K562 (cell line): ENCODE measurements around the gene EME1. TPM values are rescaled to one million over a fixed set of nuclear protein-coding genes. Genes with fewer than 3 reads are reported as not detected.

Experiments
- ARID1B ChIP-seq: fragments of 450-650 bp; IDR thresholded peaks from 2 replicates; pipeline ENCODE4 v1.6.1; 2016; ENCODE audit warnings: antibody characterized with exemption, mild to moderate bottlenecking, inconsistent platforms
- BHLHE40 ChIP-seq: IDR thresholded peaks from 2 replicates; pipeline ENCODE4 v1.6.1; 2011; ENCODE audit warnings: low read length, improper control_type of control experiment
- CHD4 ChIP-seq: fragments of 200-600 bp; sonication (generic); IDR thresholded peaks from 3 replicates; pipeline ENCODE4 v1.6.1; 2012; ENCODE audit warnings: low read depth, mild to moderate bottlenecking, mixed read lengths, low read length, inconsistent platforms; ENCODE audit not compliant: insufficient read depth, insufficient replicate concordance, poor library complexity, severe bottlenecking
- DACH1 ChIP-seq: fragments of 450-650 bp; IDR thresholded peaks from 2 replicates; pipeline ENCODE4 v1.6.1; 2018; ENCODE audit not compliant: partially characterized antibody
- ESRRA ChIP-seq: fragments of 450-650 bp; IDR thresholded peaks from 2 replicates; pipeline ENCODE4 v1.6.1; 2014; ENCODE audit warnings: low read depth, mild to moderate bottlenecking, moderate library complexity, borderline replicate concordance
- EWSR1 ChIP-seq: fragments of 450-650 bp; IDR thresholded peaks from 2 replicates; pipeline ENCODE4 v1.6.1; 2018; ENCODE audit warnings: borderline replicate concordance, mild to moderate bottlenecking, low read depth, moderate library complexity; ENCODE audit not compliant: partially characterized antibody
- FOXP1 ChIP-seq: sonication (generic); formaldehyde crosslinking; IDR thresholded peaks from 2 replicates; pipeline ENCODE4 v1.8.0; 2022; ENCODE audit warnings: mild to moderate bottlenecking, missing genetic modification reagents
- GTF2F1 ChIP-seq: IDR thresholded peaks from 2 replicates; pipeline ENCODE4 v1.6.1; 2011; ENCODE audit warnings: low read depth, low read length, improper control_type of control experiment
- HINFP ChIP-seq: fragments of 450-650 bp; conservative IDR thresholded peaks from 2 replicates; pipeline ENCODE4 v1.6.1; 2016; ENCODE audit warnings: missing genetic modification characterization, low read depth, mild to moderate bottlenecking, control low read depth, missing compliant biosample characterization
- KLF13 ChIP-seq: fragments of 450-650 bp; IDR thresholded peaks from 2 replicates; pipeline ENCODE4 v1.6.1; 2016; ENCODE audit warnings: missing genetic modification characterization, low read depth, mild to moderate bottlenecking, missing compliant biosample characterization, moderate library complexity, borderline replicate concordance
- NEUROD1 ChIP-seq: fragments of 150-350 bp; IDR thresholded peaks from 2 replicates; pipeline ENCODE4 v1.6.1; 2014; ENCODE audit warnings: borderline replicate concordance, low read length, low read depth; ENCODE audit not compliant: partially characterized antibody
- NR2C2 ChIP-seq, 2 experiments: fragments of 200-800 bp in 1 of 2; sonication (Bioruptor generic) in 1 of 2; sonication (generic) in 1 of 2; formaldehyde crosslinking in 1 of 2; IDR thresholded peaks; 2 replicates each; pipeline versions ENCODE4 v1.6.1 to v1.8.0; 2016 to 2022; ENCODE audit warnings: mild to moderate bottlenecking in 1 of 2, missing compliant biosample characterization in 1 of 2, missing genetic modification characterization in 1 of 2, missing genetic modification reagents in 1 of 2
- PATZ1 ChIP-seq: fragments of 250-450 bp; sonication (Bioruptor Pico); IDR thresholded peaks from 2 replicates; pipeline ENCODE4 v1.5.0; 2020; ENCODE audit warnings: mild to moderate bottlenecking, borderline replicate concordance
- POLR2H ChIP-seq: IDR thresholded peaks from 2 replicates; pipeline ENCODE4 v1.6.1; 2016; ENCODE audit warnings: missing genetic modification characterization, low read depth, mild to moderate bottlenecking, control low read depth, missing compliant biosample characterization, moderate library complexity
- SMARCB1 ChIP-seq: IDR thresholded peaks from 2 replicates; pipeline ENCODE4 v1.6.1; 2011; ENCODE audit warnings: improper control_type of control experiment, low read depth; ENCODE audit not compliant: insufficient read length
- STAT5B ChIP-seq: fragments of 250-450 bp; sonication (Bioruptor Pico); IDR thresholded peaks from 2 replicates; pipeline ENCODE4 v1.8.0; 2021; ENCODE audit warnings: mild to moderate bottlenecking, inconsistent platforms
- TCF7 ChIP-seq: sonication (generic); IDR thresholded peaks from 2 replicates; pipeline ENCODE4 v1.6.1; 2016; ENCODE audit warnings: antibody characterized with exemption, borderline replicate concordance
- ZC3H4 ChIP-seq: sonication (generic); formaldehyde crosslinking; IDR thresholded peaks from 2 replicates; pipeline ENCODE4 v1.9.0; 2021; ENCODE audit warnings: missing genetic modification reagents, borderline replicate concordance
- ZNF224 ChIP-seq: sonication (generic); formaldehyde crosslinking; IDR thresholded peaks from 2 replicates; pipeline ENCODE4 v1.8.0; 2022; ENCODE audit warnings: mild to moderate bottlenecking, missing genetic modification reagents
- ZNF431 ChIP-seq: sonication (generic); formaldehyde crosslinking; IDR thresholded peaks from 2 replicates; pipeline ENCODE4 v1.8.0; 2022; ENCODE audit warnings: mild to moderate bottlenecking, missing genetic modification reagents
- ZNF699 ChIP-seq: fragments of 250-450 bp; sonication (Bioruptor Pico); IDR thresholded peaks from 2 replicates; pipeline ENCODE4 v1.8.0; 2021; ENCODE audit warnings: mild to moderate bottlenecking, moderate library complexity; ENCODE audit not compliant: insufficient replicate concordance
- polyA plus RNA-seq, 8 experiments: library from polyadenylated mRNA; depleted of rRNA in 4 of 8; stranded (reverse) in 5 of 8; unstranded in 3 of 8; fragments of >200 nt; fragmentation: Nextera tagmentation in 2 of 8; fragmentation: Illumina TruSeq in 1 of 8; extraction: Ambion mirVana in 2 of 8; extraction: Trizol in 1 of 8; gene quantifications; 2 replicates each; pipeline versions ENCODE4 v1.2.1 to v1.2.3, GENCODE V29; 2011 to 2014; ENCODE audit warnings: inconsistent platforms in 1 of 8, missing spikeins in 1 of 8
- total RNA-seq, 7 experiments: library from RNA; depleted of rRNA in 6 of 7; stranded (reverse); fragments of >200 nt in 6 of 7; fragmentation: Illumina TruSeq in 2 of 7; extraction: Trizol in 2 of 7; gene quantifications; 2 replicates each; pipeline versions ENCODE4 v1.2.1 to v1.2.3, GENCODE V29; 2011 to 2021; ENCODE audit warnings: low replicate concordance in 1 of 7
- TF ChIP-seq, protein P1 (sequence below): fragments of 450-650 bp; IDR thresholded peaks from 2 replicates; pipeline ENCODE4 v1.6.1; 2016; ENCODE audit warnings: borderline replicate concordance

EME1 gene
- total and polyA plus RNA-seq, 9 of the 15 experiments (the other 6 are each of a cell fraction or from before 2014, with no cell fraction given) = 14.6 to 44.1 (median 24.0) TPM

DNA sequence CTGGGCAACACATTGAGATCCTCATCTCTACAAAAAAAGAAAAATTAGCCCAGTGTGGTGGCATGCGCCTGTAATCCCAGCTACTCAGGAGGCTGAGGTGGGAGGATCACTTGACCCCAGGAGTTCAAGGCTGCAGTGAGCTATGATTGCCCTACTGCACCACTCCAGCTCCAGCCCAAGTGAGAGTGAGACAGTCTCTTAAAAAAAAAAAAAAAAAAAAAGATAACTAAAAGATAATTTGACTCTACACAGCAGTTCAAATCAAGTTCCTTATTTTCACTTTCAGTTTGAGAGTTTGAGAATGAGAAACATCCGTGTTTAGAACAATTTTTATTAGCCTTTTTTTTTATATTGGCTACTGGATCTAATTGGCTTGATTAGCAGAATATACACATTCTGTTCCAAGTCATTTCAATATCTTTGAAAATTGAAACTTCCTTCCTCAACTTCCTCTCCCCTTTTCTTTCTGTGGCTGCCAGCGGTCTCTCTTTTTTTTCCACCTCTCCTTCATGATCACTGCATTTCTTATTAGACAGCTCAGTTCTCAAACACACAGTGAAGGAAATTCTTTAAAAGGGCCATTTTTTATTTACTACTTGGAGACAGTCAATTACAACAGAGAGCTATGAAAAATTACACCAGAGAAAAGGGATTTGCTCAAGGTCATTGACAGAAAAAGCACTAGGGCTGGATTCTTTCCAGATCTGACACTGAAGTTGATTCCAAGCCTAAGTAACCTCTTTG, 48.5 kb downstream of the EME1 start (continued):
- TF ChIP-seq, protein P1, sequence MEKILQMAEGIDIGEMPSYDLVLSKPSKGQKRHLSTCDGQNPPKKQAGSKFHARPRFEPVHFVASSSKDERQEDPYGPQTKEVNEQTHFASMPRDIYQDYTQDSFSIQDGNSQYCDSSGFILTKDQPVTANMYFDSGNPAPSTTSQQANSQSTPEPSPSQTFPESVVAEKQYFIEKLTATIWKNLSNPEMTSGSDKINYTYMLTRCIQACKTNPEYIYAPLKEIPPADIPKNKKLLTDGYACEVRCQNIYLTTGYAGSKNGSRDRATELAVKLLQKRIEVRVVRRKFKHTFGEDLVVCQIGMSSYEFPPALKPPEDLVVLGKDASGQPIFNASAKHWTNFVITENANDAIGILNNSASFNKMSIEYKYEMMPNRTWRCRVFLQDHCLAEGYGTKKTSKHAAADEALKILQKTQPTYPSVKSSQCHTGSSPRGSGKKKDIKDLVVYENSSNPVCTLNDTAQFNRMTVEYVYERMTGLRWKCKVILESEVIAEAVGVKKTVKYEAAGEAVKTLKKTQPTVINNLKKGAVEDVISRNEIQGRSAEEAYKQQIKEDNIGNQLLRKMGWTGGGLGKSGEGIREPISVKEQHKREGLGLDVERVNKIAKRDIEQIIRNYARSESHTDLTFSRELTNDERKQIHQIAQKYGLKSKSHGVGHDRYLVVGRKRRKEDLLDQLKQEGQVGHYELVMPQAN = no peak
- TF ChIP-seq POLR2H (tag) (no peak; the same call in 1 of the 2 replicates), EWSR1 (no peak), ZNF224 (CRISPR knock-in tag) (no peak), HINFP (no peak), BHLHE40 (no peak), ZNF431 (CRISPR knock-in tag) (no peak), NR2C2 (CRISPR knock-in tag; IDR thresholded peaks at IDR 0.05) (no peak), NR2C2 (tag; IDR thresholded peaks at IDR 0.05) (peak; percentile 74), TCF7 (no peak), ZC3H4 (CRISPR knock-in tag) (no peak), ZNF699 (CRISPR knock-in tag) (no peak), GTF2F1 (no peak), NEUROD1 (no peak), STAT5B (CRISPR knock-in tag) (no peak), ARID1B (no peak), ESRRA (peak; percentile 75), KLF13 (no peak), CHD4 (no peak), PATZ1 (CRISPR knock-in tag) (no peak), DACH1 (no peak), FOXP1 (CRISPR knock-in tag) (no peak), SMARCB1 (no peak)
